ENCODE results near the gene TIGD6.
"Not testable (repeated sequence)": the region's sequence is repeated elsewhere in the genome, so short reads cannot be mapped to it uniquely, and the experiment has no call there.

- TF ChIP-seq CTCF (IDR thresholded peaks at IDR 0.05); POLR2A (IDR thresholded peaks at IDR 0.05; ENCODE audit: low read depth): not testable (repeated sequence)
These were observed 57.1 kb downstream of the TIGD6 start for GRCh38 chr5:149943177-149943949.

All from esophagus muscularis mucosa (tissue), 3 donors.